ENCODE data around the gene OTOGL. TPM values are rescaled to one million over a fixed set of nuclear protein-coding genes. Genes with fewer than 3 reads are reported as not detected.
"Not testable (repeated sequence)": the region's sequence is repeated elsewhere in the genome, so short reads cannot be mapped to it uniquely, and the experiment has no call there.

Gene OTOGL
- total RNA-seq, 4 donors from 2014 or later = 0.04 to 0.57 (median 0.23) TPM; not detected in 1

DNA sequence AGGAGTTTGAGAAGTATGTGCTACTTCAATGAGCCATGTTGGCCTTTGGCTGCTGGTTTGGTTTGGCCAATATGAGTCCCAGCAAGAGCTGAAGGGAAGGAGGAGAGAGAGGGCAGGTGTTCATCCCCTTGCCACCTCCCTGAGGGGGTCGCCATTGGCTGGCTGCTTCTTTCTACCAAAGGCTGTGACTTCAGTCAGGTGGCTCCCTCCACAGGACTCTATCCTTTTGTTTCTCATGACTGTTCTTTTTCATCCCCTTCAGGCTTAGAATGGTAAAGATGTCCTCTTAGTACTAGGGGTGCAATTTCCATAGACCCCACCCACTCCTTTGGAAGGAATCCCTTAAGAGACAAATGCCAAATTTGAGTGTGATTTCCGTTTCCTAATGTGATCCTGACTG, 31.2 kb upstream of the OTOGL start:
- Histone ChIP-seq H3K4me1 (no peaks in the 10 kb centered on the region), H3K36me3 (no peaks in the 10 kb centered on the region), H3K9me3 (no peaks in the 10 kb centered on the region), H3K27me3 (no peaks in the 10 kb centered on the region), H3K27ac (no peak overlapping the region), H3K4me3 (no peak overlapping the region)
- TF ChIP-seq, protein P1, sequence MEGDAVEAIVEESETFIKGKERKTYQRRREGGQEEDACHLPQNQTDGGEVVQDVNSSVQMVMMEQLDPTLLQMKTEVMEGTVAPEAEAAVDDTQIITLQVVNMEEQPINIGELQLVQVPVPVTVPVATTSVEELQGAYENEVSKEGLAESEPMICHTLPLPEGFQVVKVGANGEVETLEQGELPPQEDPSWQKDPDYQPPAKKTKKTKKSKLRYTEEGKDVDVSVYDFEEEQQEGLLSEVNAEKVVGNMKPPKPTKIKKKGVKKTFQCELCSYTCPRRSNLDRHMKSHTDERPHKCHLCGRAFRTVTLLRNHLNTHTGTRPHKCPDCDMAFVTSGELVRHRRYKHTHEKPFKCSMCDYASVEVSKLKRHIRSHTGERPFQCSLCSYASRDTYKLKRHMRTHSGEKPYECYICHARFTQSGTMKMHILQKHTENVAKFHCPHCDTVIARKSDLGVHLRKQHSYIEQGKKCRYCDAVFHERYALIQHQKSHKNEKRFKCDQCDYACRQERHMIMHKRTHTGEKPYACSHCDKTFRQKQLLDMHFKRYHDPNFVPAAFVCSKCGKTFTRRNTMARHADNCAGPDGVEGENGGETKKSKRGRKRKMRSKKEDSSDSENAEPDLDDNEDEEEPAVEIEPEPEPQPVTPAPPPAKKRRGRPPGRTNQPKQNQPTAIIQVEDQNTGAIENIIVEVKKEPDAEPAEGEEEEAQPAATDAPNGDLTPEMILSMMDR (IDR thresholded peaks at IDR 0.05) = no peak
- no peak for TF ChIP-seq POLR2A (IDR thresholded peaks at IDR 0.05)
- intact Hi-C loops (cut with DNase I) = no loop called here
- 39 to 46% methylated on average over 2 of the region's 2 CpGs for WGBS, 2 donors
- no peak for DNase-seq

DNA sequence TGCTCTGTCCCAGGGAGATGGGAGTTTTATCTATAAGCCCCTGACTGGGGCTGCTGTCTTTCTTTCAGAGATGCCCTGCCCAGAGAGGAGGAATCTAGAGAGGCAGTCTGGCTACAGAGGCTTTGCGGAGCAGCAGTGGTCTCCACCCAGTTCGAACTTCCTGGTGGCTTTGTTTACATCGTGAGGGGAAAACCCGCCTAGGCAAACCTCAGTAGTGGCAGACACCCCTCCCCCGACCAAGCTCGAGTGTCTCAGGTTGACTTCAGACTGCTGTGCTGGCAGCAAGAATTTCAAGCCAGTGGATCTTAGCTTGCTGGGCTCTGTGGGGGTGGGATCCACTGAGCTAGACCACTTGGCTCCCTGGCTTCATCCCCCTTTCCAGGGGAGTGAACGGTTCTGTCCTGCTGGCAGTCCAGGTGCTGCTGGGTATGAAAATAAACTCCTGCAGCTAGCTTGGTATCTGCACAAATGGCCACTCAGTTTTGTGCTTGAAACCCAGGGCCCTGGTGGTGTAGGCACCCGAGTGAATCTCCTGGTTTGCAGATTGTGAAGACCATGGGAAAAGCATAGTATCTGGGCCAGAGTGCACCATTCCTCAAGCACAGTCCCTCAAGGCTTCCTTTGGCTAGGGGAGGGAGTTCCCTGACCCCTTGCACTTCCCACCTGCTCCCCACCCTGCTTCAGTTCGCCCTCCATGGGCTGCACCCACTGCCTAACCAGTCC, 15.3 kb upstream of the OTOGL start:
- H3K4me3 ChIP-seq; H3K27ac ChIP-seq; H3K27me3 ChIP-seq; intact Hi-C loops (cut with DNase I); H3K9me3 ChIP-seq; H3K36me3 ChIP-seq: not testable (repeated sequence)
- DNase-seq = peak; percentile 0
- H3K4me1 ChIP-seq = peaks cover 0 to 11% (median 0%) of the 10 kb centered on the region in 3 donors
- WGBS, 2 donors = 87 to 89% methylated on average over 2 of the region's 9 CpGs

DNA sequence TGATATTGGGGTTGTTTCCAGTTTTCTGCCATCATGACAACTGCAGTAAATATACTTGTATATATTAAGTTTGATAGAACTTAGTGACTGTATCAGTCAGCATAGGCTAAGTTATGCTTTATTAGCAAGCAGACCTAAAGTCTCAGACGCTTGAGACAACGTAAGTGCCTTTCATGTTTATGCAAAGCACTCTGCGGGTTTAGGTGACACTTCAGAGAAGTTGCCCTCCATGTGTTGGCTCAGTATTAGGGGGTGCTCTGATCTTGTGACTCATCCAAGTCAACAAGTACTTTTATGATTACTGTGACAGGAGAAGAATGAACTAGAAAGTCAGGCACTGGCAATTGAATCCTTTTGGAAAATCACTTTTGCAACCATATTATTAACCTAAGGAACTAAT, 13.3 kb upstream of the OTOGL start:
- H3K27me3 ChIP-seq = no peaks in the 10 kb centered on the region
- intact Hi-C loops (cut with DNase I) = no loop called here
- no peak for DNase-seq
- no peak for TF ChIP-seq POLR2A (IDR thresholded peaks at IDR 0.05)
- TF ChIP-seq, protein P1 (IDR thresholded peaks at IDR 0.05) = no peak
- H3K36me3 ChIP-seq = no peaks in the 10 kb centered on the region
- WGBS, 2 donors = 83 to 100% methylated on average over 3 of the region's 3 CpGs
- H3K4me3 ChIP-seq = no peak overlapping the region
- no peak overlapping the region for H3K27ac ChIP-seq
- H3K4me1 ChIP-seq = peaks cover 0 to 11% (median 0%) of the 10 kb centered on the region in 3 donors
- no peaks in the 10 kb centered on the region for H3K9me3 ChIP-seq

DNA sequence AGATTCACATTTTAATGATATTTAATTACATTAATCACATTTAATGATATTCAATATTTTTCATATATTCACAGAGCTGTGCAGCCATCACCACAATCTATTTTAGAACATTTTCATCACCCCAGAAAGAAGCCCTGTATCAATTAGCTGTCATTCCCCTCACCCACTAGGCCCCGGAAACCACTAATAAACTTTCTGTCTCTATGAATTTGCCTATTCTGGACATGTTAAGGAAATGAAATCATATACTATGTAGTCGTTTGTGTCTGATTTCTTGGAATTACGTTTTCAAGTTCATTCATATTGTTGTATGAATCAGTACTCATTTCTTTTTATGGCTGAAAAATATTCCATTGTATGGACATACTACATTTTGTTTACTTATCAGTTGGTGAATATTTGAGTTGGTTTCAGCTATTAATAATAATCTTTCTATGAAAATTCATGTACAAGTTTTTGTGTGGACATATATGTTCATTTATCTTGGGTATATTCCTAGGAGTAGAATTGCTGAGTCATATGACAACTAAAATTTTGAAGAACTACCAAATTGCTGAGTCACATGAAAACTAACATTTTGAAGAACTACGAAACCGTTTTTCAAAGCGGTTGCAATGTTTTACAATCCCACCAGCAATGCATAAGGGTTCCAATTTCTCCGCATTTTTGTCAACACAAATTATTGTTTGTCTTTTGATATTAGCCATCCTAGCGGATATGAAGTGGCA, 11.7 kb upstream of the OTOGL start:
- intact Hi-C loops (cut with DNase I) = no loop called here
- H3K9me3 ChIP-seq = no peaks in the 10 kb centered on the region
- no peak overlapping the region for H3K4me3 ChIP-seq
- no peak overlapping the region for H3K27ac ChIP-seq
- H3K36me3 ChIP-seq = no peaks in the 10 kb centered on the region
- peaks cover 0 to 11% (median 0%) of the 10 kb centered on the region in 3 donors for H3K4me1 ChIP-seq
- no peak for TF ChIP-seq POLR2A (IDR thresholded peaks at IDR 0.05)
- TF ChIP-seq, protein P1 (IDR thresholded peaks at IDR 0.05) = no peak
- no peak for DNase-seq
- 74 to 78% methylated on average over 8 of the region's 8 CpGs for WGBS, 2 donors
- no peaks in the 10 kb centered on the region for H3K27me3 ChIP-seq

DNA sequence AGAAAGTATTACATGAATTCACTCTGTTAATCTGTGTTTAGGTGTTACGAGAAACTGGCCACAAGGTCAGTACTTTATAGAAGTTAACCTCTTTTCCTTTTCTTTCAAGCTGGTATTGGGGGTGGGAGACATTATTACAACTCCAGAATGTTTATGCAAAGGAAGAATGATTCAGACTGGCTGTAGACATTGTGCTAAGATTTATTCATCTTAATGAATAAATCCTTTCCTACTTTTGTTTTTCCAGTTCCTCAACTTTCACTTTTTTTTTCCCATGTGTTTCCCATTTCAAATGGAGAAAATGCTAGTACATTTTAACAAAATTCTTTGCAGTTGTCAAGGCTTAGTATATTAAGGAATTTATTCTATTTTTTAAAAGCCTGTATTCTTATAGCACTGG, 1.3 kb downstream of the OTOGL start:
- no peaks in the 10 kb centered on the region for H3K36me3 ChIP-seq
- 35 to 50% methylated on average over 1 of the region's 1 CpG for WGBS, 2 donors
- no peaks in the 10 kb centered on the region for H3K9me3 ChIP-seq
- DNase-seq = no peak
- H3K4me1 ChIP-seq = peaks cover 0 to 14% (median 5%) of the 10 kb centered on the region in 3 donors
- H3K27me3 ChIP-seq = no peaks in the 10 kb centered on the region
- TF ChIP-seq POLR2A (IDR thresholded peaks at IDR 0.05) = no peak
- TF ChIP-seq, protein P1 (IDR thresholded peaks at IDR 0.05) = no peak
- peak overlapping the region in 2 of 4 donors; percentile 2 to 6 for H3K27ac ChIP-seq
- H3K4me3 ChIP-seq = no peak overlapping the region
- intact Hi-C loops (cut with DNase I) = no loop called here
